Loucy (cell line): ENCODE measurements around the gene LRFN4.

ENCODE experiments used
- H2AFZ ChIP-seq: fragments of 200-600 bp; sonication (generic); 2 replicates; pipeline ENCODE4 v1.6.0; 2016; ENCODE audit warnings: antibody characterized with exemption, mild to moderate bottlenecking, low read length, moderate library complexity
- H3F3A ChIP-seq: fragments of 200-600 bp; 2 replicates; pipeline ENCODE4 v1.6.0; 2016; ENCODE audit warnings: antibody characterized with exemption, low read depth, mild to moderate bottlenecking
- H3K27me3 ChIP-seq: fragments of 200-600 bp; sonication (generic); 2 replicates; pipeline ENCODE4 v1.6.1; 2014; ENCODE audit warnings: low read length, mild to moderate bottlenecking; ENCODE audit not compliant: insufficient read depth, poor library complexity, severe bottlenecking
- H3K36me3 ChIP-seq: fragments of 200-600 bp; sonication (generic); 2 replicates; pipeline ENCODE4 v1.6.1; 2016; ENCODE audit warnings: low read length; ENCODE audit not compliant: insufficient read depth
- H3K4me1 ChIP-seq: fragments of 200-600 bp; sonication (generic); 2 replicates; pipeline ENCODE4 v1.5.1; 2014; ENCODE audit warnings: low read length, mild to moderate bottlenecking; ENCODE audit not compliant: insufficient read depth, poor library complexity, severe bottlenecking
- H3K4me2 ChIP-seq: fragments of 200-600 bp; sonication (generic); 2 replicates; pipeline ENCODE4 v1.6.0; 2014; ENCODE audit warnings: antibody characterized with exemption, low read length, low read depth, mild to moderate bottlenecking; ENCODE audit not compliant: poor library complexity, severe bottlenecking
- H3K4me3 ChIP-seq: fragments of 200-600 bp; sonication (generic); 2 replicates; pipeline ENCODE4 v1.5.1; 2014; ENCODE audit warnings: low read length, mild to moderate bottlenecking, mixed read lengths; ENCODE audit not compliant: poor library complexity, severe bottlenecking
- H3K79me2 ChIP-seq: fragments of 200-600 bp; sonication (generic); 2 replicates; pipeline ENCODE4 v1.6.1; 2014; ENCODE audit warnings: low read length; ENCODE audit not compliant: insufficient read depth
- H3K9ac ChIP-seq: fragments of 200-600 bp; sonication (generic); 2 replicates; pipeline ENCODE4 v1.6.0; 2014; ENCODE audit warnings: mild to moderate bottlenecking, low read depth, low read length, moderate library complexity; ENCODE audit not compliant: poor library complexity, severe bottlenecking
- H3K9me2 ChIP-seq: fragments of 200-600 bp; sonication (generic); replicated peaks from 2 replicates; pipeline ENCODE4 v1.6.1; 2016; ENCODE audit warnings: low read depth, low read length, mixed read lengths
- H3K9me3 ChIP-seq: fragments of 200-600 bp; sonication (generic); 2 replicates; pipeline ENCODE4 v1.6.1; 2014; ENCODE audit warnings: mild to moderate bottlenecking, antibody characterized with exemption, low read length, low read depth; ENCODE audit not compliant: insufficient read depth
- H4K20me1 ChIP-seq: fragments of 200-600 bp; sonication (generic); 2 replicates; pipeline ENCODE4 v1.6.0; 2014; ENCODE audit warnings: antibody characterized with exemption, low read length, mild to moderate bottlenecking; ENCODE audit not compliant: insufficient read depth, poor library complexity, severe bottlenecking
- CTCF ChIP-seq: fragments of 200-600 bp; sonication (generic); conservative IDR thresholded peaks from 2 replicates; pipeline ENCODE4 v1.5.1; 2014; ENCODE audit warnings: mild to moderate bottlenecking, antibody characterized with exemption, low read length
- EZH2phosphoT487 ChIP-seq: fragments of 200-600 bp; IDR thresholded peaks from 2 replicates; pipeline ENCODE4 v1.6.1; 2018; ENCODE audit warnings: antibody characterized with exemption, mild to moderate bottlenecking, moderate library complexity, borderline replicate concordance

Gene LRFN4

GRCh38 chr11:66866007-66866406 lies 9.1 kb downstream of the LRFN4 start:
- H4K20me1 ChIP-seq: no peaks in the 10 kb centered on the region
- H3K4me1 ChIP-seq: no peaks in the 10 kb centered on the region
- H3K9me3 ChIP-seq: no peaks in the 10 kb centered on the region
- no peaks in the 10 kb centered on the region for H3K79me2 ChIP-seq
- no peak overlapping the region for H2AFZ ChIP-seq
- H3F3A ChIP-seq: no peaks in the 10 kb centered on the region
- H3K4me2 ChIP-seq: no peak overlapping the region
- H3K9me2 ChIP-seq: no peaks in the 10 kb centered on the region
- H3K9ac ChIP-seq: no peak overlapping the region
- no peak overlapping the region for H3K4me3 ChIP-seq
- no peaks in the 10 kb centered on the region for H3K27me3 ChIP-seq
- H3K36me3 ChIP-seq: no peaks in the 10 kb centered on the region
- TF ChIP-seq EZH2phosphoT487: no peak
- TF ChIP-seq CTCF: no peak

- no peak overlapping the region for H3K4me2 ChIP-seq
- no peaks in the 10 kb centered on the region for H3K27me3 ChIP-seq
- H3K4me1 ChIP-seq: no peaks in the 10 kb centered on the region
- no peaks in the 10 kb centered on the region for H3K36me3 ChIP-seq
- no peaks in the 10 kb centered on the region for H4K20me1 ChIP-seq
- H3K9me3 ChIP-seq: no peaks in the 10 kb centered on the region
- H2AFZ ChIP-seq: no peak overlapping the region
- no peak overlapping the region for H3K9ac ChIP-seq
- no peak overlapping the region for H3K4me3 ChIP-seq
- no peaks in the 10 kb centered on the region for H3F3A ChIP-seq
- H3K9me2 ChIP-seq: no peaks in the 10 kb centered on the region
- H3K79me2 ChIP-seq: no peaks in the 10 kb centered on the region
- no peak for TF ChIP-seq EZH2phosphoT487
- no peak for TF ChIP-seq CTCF
These were observed 9.7 kb downstream of the LRFN4 start for GRCh38 chr11:66866511-66866986.

- no peaks in the 10 kb centered on the region for H3F3A ChIP-seq
- H4K20me1 ChIP-seq: no peaks in the 10 kb centered on the region
- H3K4me1 ChIP-seq: no peaks in the 10 kb centered on the region
- H3K27me3 ChIP-seq: no peaks in the 10 kb centered on the region
- no peak overlapping the region for H3K4me3 ChIP-seq
- H3K36me3 ChIP-seq: no peaks in the 10 kb centered on the region
- no peak overlapping the region for H2AFZ ChIP-seq
- H3K4me2 ChIP-seq: no peak overlapping the region
- H3K9me3 ChIP-seq: no peaks in the 10 kb centered on the region
- no peaks in the 10 kb centered on the region for H3K79me2 ChIP-seq
- no peaks in the 10 kb centered on the region for H3K9me2 ChIP-seq
- no peak for TF ChIP-seq CTCF
- no peak for TF ChIP-seq EZH2phosphoT487
- no peak overlapping the region for H3K9ac ChIP-seq
These were observed 10.7 kb downstream of the LRFN4 start for GRCh38 chr11:66867425-66868040.
